GM18873 (cell line): ENCODE data around the gene HDAC1.
"Not testable (repeated sequence)": the region's sequence is repeated elsewhere in the genome, so short reads cannot be mapped to it uniquely, and the experiment has no call there.

ENCODE experiments used
- ATAC-seq: cut with Tn5 transposase; IDR thresholded peaks from one replicate; pipeline ENCODE4 v1.9.1; 2021; ENCODE audit warnings: mild to moderate bottlenecking, moderate library complexity, moderate number of reproducible peaks; ENCODE audit not compliant: unreplicated experiment, low FRiP score

Gene HDAC1

DNA sequence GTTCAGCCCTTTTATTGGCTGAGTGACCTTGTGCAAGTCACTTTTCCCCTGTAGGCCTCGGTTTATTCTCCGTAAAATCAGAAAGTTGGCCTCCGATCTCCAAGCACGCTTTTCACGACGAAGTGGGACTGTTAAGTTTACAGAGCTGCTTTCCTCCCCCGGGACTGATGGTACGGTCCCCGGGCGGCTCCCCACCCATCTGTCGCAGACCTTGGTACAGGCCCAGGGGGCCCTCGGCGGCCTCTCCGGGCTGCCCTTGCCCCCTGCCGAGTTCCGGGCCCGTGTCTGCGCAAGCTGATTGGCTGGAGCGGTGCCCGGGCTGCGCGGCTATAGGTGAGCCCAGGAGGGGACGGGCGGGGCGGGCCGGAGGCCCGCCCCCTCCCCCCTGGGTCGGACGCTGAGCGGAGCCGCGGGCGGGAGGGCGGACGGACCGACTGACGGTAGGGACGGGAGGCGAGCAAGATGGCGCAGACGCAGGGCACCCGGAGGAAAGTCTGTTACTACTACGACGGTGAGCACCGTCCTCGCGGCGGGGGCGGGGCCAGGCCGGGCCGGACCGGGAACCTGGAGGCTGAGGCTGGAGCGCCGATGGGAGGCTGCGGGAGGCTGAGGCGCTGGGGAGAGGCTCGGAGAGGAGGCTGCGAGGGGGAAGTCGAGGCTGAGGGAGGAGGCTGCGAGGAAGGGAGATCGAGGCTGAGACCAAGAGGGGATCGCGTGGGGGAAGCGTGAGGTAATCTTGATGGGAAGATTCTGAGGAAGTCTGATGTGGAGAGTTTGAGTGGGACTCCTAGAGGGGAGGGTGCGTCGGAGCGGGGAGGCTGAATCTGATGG is at the start of gene HDAC1:
HDAC1 (plus strand) TSS at position 376 of the 831 bp plus-strand sequence; CDS start at position 463, 87 bp downstream.
- ATAC-seq = peak; percentile 74

DNA sequence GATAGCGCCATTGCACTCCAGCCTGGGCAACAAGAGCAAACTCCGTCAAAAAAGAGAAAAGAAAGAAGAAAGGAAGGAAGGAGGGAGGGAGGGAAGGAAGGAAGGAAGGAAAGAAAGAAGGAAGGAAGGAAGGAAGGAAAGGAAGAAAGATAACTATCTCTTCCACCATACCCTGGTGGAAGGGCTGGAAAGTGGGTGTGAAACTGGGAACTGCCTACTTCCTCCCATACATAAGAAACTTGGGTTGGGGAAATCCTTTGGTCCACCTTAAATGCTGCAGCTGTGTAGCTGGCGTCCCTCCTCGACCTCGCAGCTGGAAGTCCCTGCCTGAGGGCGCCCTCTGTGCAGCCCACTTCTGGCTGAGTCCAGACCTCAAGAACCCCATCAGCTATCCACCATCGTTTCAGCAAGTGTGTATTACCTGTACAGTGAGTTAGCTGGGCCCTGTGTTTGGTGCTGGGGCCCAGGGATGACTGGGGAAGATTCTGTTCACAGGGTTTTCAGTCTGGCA is 49.5 kb upstream of the HDAC1 start:
- no peak for ATAC-seq

DNA sequence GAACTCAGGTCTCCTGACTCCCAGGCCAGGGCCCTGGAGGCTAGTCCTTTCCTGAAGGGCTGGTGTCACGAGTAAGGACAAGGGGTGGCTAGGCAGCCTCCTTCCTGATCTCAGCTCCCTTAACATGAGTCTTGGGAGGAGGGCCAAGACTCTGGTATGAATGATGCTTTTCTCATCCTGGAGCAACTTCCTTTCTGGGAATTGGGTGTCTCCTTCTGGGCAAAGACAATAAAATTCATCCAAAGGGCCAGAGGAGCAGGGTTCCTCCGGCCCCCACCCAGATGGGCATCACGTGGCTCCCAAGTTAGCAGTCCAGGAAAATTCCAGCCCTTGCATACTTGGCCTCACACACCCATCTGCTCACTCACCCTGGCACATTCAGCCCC is 45.0 kb upstream of the HDAC1 start, which contains the start of gene FAM167B:
FAM167B (plus strand) TSS at position 335 of the 386 bp plus-strand sequence. CDS start 200 bp downstream, outside the sequence.
- ATAC-seq = no peak

DNA sequence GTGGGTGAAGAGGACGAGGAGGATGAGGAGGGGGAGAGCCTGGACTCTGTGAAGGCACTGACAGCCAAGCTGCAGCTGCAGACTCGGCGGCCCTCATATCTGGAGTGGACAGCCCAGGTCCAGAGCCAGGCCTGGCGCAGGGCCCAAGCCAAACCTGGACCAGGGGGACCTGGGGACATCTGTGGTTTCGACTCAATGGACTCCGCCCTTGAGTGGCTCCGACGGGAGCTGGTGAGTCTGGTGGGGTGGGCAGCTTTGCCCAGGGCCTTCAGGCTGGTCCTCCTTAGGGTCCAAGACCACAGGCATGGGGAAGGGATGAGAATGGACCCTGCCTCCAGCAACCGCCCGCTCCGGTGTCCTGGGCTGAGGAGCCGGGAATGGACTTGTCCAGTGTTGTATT is 44.4 kb upstream of the HDAC1 start:
- no peak for ATAC-seq

- ATAC-seq = no peak
Observed at GRCh38 chr1:32247983-32248889, 43.6 kb upstream of the HDAC1 start.

DNA sequence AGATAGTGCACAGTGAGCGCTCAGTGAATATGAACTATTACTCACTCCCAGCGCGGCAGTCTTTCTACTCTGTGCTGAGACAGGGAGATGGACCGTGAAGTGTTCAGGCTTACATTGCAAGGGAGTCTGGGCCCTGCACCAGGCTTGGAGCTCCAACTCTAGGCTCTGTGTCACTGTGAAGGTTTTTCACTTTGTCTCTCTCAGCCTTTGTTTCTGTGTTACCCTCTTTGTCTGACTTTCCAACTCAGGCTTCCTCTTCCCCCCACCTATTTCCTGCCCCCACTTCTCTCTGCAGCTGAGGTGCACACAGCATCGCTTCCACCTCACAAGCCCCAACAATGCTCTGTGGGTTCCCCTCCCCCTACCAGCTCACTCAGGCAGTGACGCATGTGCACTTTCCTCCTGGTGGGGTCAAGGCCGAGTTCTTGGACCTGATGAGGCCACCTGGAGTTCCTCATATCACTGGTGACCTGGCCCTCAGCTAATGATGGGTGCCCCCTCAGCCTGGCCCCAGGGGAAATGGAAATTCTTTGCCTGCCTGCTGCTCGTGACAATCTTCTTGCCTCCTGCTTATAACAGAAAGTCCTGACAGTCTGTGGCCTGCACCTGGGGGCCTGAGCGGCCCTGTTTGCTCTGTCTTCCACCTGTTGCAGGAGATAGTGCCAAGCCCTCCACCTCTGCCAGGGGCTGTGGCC is 41.9 kb upstream of the HDAC1 start:
- ATAC-seq = peak; percentile 39

DNA sequence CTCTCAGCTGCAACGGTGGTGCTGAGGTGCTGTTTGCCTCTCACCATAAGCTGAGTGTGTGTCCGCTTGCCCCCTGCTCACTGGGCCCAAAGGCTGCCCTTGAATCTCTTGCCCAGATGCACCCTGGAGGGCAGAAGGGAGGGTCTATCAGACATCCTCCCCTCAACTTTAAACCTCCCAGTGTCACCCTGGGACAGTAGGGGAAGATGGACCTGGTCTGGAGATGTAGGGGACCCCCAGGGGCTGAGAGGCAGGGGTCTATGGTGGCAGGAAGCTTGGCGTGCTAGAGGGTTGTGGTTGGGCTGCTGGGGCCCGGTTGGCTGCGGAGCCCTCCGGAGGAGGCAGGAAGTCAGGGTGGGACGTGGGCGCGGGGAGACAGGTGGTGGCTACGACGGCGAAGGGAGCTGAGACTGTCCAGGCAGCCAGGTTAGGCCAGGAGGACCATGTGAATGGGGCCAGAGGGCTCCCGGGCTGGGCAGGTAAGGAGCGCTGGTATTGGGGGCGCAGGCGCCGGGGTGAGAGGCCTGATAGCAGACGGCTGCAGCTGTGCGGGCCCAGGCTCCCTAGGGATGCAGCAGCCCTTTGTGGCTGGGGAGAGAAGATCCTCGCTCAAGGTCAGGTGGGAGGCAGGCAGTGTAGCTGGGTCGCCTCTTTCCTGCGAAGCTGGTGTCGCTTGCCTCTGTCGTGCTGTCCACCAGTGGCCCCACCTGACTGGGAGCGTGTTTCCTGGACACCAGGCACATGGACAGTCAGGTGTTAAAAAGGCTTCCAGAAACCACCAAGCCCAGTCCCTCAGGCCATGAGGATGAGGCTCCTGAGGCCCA is 40.8 kb upstream of the HDAC1 start, which contains the start of gene LCK:
LCK (plus strand) TSS at position 373 of the 824 bp plus-strand sequence. CDS start 23,065 bp downstream, outside the sequence.
- ATAC-seq = no peak

- no peak for ATAC-seq
Observed at GRCh38 chr1:32255072-32256071, 36.5 kb upstream of the HDAC1 start.

DNA sequence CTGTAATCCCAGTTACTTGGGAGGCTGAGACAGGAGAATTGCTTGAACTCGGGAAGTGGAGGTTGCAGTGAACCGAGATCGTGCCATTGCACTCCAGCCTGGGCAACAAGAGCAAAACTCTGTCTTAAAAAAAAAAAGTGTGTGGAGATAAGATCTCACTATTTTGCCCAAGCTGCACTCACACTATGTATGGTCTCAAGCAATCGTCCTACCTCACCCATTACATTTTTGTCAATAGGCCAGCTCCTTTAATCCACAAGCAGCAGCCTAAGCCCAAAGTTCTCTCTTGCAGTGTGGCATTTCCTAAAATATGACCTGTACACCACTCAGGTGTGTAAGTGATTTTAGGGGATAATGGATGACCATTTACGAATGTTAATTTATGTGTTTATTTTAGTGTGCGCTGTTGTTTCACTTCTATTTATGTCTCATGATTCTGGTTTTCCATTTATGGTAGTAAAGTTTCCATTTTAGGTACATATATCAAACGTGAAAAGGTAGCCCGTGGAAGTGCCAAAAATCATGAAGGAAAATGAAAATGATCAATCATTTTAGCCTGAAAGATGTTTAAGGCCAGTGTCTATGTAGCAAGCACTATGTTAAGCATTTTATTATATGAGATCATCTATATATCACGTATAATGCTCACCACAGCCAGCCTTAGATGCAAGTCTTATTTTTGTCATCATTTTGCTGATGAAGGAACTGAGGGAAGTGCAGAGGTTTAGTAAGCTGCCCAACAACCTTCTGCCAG is 35.2 kb upstream of the HDAC1 start:
- no peak for ATAC-seq

DNA sequence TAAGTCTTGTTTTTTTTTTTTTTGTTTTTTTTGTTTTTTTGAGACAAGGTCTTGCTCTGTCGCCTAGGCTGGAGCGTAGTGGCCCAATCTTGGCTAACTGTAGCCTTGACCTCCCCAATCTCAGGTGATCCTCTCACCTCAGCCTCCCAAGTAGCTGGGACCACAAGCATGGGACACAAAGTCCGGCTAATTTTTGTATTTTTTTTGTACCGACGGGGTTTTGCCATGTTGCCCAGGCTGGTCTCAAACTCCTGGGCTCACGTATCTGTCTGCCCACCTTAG is 34.7 kb upstream of the HDAC1 start:
- no peak for ATAC-seq

DNA sequence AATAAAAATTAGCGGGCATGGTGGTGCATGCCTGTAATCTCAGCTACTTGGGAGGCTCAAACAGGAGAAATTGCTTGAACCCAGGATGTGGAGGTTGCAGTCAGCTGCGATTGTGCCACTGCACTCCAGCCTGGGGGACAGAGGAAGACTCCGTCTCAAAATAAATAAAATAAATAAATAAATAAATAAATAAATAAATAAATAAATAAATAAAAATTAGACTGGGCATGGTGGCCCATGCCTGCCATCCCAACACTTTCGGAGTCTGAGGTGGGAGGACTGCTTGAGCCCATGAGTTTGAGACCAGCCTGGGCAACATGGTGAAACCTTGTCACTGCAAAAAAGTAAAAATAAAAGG is 28.7 kb upstream of the HDAC1 start:
- not testable (repeated sequence) for ATAC-seq

- no peak for ATAC-seq
Observed at GRCh38 chr1:32263744-32264143, 28.1 kb upstream of the HDAC1 start.

DNA sequence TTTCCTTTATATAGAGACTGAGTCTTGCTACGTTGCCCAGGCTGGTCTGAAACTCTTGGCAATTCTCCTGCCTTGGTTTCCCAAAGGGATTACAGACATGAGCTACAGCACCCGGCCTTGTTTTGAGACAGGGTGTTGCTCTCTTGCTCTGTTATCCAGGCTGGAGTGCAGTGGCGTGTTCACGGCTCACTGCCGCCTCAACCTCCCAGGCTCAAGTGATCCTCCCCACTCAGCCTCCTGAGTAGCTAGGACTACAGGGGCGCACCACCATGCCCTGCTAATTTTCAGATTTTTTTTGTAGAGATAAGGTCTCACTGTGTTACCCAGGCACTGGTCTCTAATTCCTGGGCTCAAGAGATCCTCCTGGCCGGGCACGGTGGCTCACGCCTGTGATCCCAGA is 26.0 kb upstream of the HDAC1 start:
- ATAC-seq = no peak

GRCh38 chr1:32266921-32267591 is 24.8 kb upstream of the HDAC1 start:
- ATAC-seq = no peak

DNA sequence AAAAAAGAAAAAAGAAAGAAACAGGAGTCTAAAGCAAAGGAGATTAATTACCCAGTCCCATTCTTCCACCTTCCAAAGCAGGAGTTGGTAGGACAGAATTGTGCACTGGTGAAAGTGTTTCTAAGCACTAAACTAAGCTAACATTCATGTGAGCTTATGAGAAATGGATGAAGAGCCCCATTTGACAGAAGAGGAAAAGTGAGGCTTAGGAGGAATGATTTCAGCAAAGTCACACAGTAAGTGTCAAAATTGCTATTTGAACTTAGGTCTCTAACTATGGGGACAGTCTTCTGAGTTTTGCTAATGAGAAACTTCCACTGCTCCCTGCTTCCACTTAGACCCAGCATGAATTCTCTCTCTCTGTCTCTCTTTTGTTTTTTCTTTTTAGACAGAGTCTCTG is 22.1 kb upstream of the HDAC1 start:
- ATAC-seq = no peak

- ATAC-seq = no peak
Observed at GRCh38 chr1:32272557-32273390, 19.1 kb upstream of the HDAC1 start.
